ENCODE results near the gene RPRD1B.

The RPRD1B gene

GRCh38 chr20:38036366-38036765 lies 2.8 kb downstream of the RPRD1B start:
- DNase-seq (ENCODE audit: low read depth) = no peak

GRCh38 chr20:38040276-38040675 lies 6.7 kb downstream of the RPRD1B start:
- DNase-seq (ENCODE audit: low read depth) = no peak

GRCh38 chr20:38043512-38044300 lies 10.2 kb downstream of the RPRD1B start:
- no peak for DNase-seq (ENCODE audit: low read depth)

- DNase-seq (ENCODE audit: low read depth) = no peak
These were observed 11.1 kb downstream of the RPRD1B start for GRCh38 chr20:38044685-38045084.

- DNase-seq (ENCODE audit: low read depth) = no peak
These were observed 13.0 kb downstream of the RPRD1B start for GRCh38 chr20:38046572-38046971.

- no peak for DNase-seq (ENCODE audit: low read depth)
These were observed 16.3 kb downstream of the RPRD1B start for GRCh38 chr20:38049800-38050199.

GRCh38 chr20:38050686-38051085 lies 17.1 kb downstream of the RPRD1B start:
- DNase-seq (ENCODE audit: low read depth) = no peak

GRCh38 chr20:38052870-38053269 lies 19.3 kb downstream of the RPRD1B start:
- no peak for DNase-seq (ENCODE audit: low read depth)

- DNase-seq (ENCODE audit: low read depth) = no peak
These were observed 21.1 kb downstream of the RPRD1B start for GRCh38 chr20:38054647-38055046.

- no peak for DNase-seq (ENCODE audit: low read depth)
These were observed 21.7 kb downstream of the RPRD1B start for GRCh38 chr20:38055294-38055693.

- DNase-seq (ENCODE audit: low read depth) = no peak
These were observed 22.3 kb downstream of the RPRD1B start for GRCh38 chr20:38055848-38056247.

GRCh38 chr20:38057351-38057972 lies 23.9 kb downstream of the RPRD1B start:
- DNase-seq (ENCODE audit: low read depth) = peak; percentile 70

- no peak for DNase-seq (ENCODE audit: low read depth)
These were observed 26.3 kb downstream of the RPRD1B start for GRCh38 chr20:38059832-38060231.

- no peak for DNase-seq (ENCODE audit: low read depth)
These were observed 27.0 kb downstream of the RPRD1B start for GRCh38 chr20:38060536-38060935.

GRCh38 chr20:38061109-38061508 lies 27.6 kb downstream of the RPRD1B start:
- DNase-seq (ENCODE audit: low read depth) = no peak

- DNase-seq (ENCODE audit: low read depth) = no peak
These were observed 29.3 kb downstream of the RPRD1B start for GRCh38 chr20:38062890-38063289.

GRCh38 chr20:38063911-38064530 lies 30.5 kb downstream of the RPRD1B start:
- DNase-seq (ENCODE audit: low read depth) = no peak

- DNase-seq (ENCODE audit: low read depth) = no peak
These were observed 32.3 kb downstream of the RPRD1B start for GRCh38 chr20:38065764-38066375.

- no peak for DNase-seq (ENCODE audit: low read depth)
These were observed 33.6 kb downstream of the RPRD1B start for GRCh38 chr20:38066969-38067716.

GRCh38 chr20:38067717-38068365 lies 34.3 kb downstream of the RPRD1B start:
- no peak for DNase-seq (ENCODE audit: low read depth)

GRCh38 chr20:38072898-38073297 lies 39.4 kb downstream of the RPRD1B start:
- DNase-seq (ENCODE audit: low read depth) = no peak
